Inflammatory macrophage treated with lipopolysaccharide for 4 hours (primary cell): ENCODE measurements around the gene COPZ2.
"Not testable (repeated sequence)": the region's sequence is repeated elsewhere in the genome, so short reads cannot be mapped to it uniquely, and the experiment has no call there.

Experiments used
- DNase-seq: peaks from one replicate; pipeline ENCODE4 v3.0.0-alpha.2; 2020

Gene COPZ2

GRCh38 chr17:48055531-48056245 is 18.1 kb upstream of the COPZ2 start:
- peak; percentile 89 for DNase-seq

GRCh38 chr17:48054238-48055185 is 16.9 kb upstream of the COPZ2 start:
- DNase-seq: no peak

GRCh38 chr17:48053758-48054237 is 16.2 kb upstream of the COPZ2 start:
- no peak for DNase-seq

GRCh38 chr17:48052956-48053757 is 15.6 kb upstream of the COPZ2 start:
- no peak for DNase-seq

GRCh38 chr17:48051706-48052486 is 14.3 kb upstream of the COPZ2 start:
- DNase-seq: no peak

- no peak for DNase-seq
Measured at GRCh38 chr17:48051283-48051682, 13.7 kb upstream of the COPZ2 start.

- DNase-seq: peak; percentile 93
Measured at GRCh38 chr17:48048384-48049126, 11.0 kb upstream of the COPZ2 start.

- peak; percentile 100 for DNase-seq
Measured at GRCh38 chr17:48047741-48048383, 10.3 kb upstream of the COPZ2 start, which contains the start of gene NFE2L1. NFE2L1 (plus strand) TSS chr17:48048359; CDS start chr17:48051119, 2,760 bp downstream.

GRCh38 chr17:48047113-48047740 is 9.6 kb upstream of the COPZ2 start:
- DNase-seq: no peak

- no peak for DNase-seq
Measured at GRCh38 chr17:48046296-48046695, 8.7 kb upstream of the COPZ2 start.

- DNase-seq: no peak
Measured at GRCh38 chr17:48045316-48046001, 7.9 kb upstream of the COPZ2 start.

- DNase-seq: no peak
Measured at GRCh38 chr17:48044851-48045250, 7.3 kb upstream of the COPZ2 start.

- DNase-seq: no peak
Measured at GRCh38 chr17:48043176-48043575, 5.6 kb upstream of the COPZ2 start.

- DNase-seq: no peak
Measured at GRCh38 chr17:48038687-48039086, 1.1 kb upstream of the COPZ2 start.

- DNase-seq: no peak
Measured at GRCh38 chr17:48037838-48038323, 284 bp upstream of the COPZ2 start.

- DNase-seq: no peak
Measured at GRCh38 chr17:48036693-48037035, 933 bp downstream of the COPZ2 start.

GRCh38 chr17:48034734-48035133 is 2.9 kb downstream of the COPZ2 start:
- DNase-seq: not testable (repeated sequence)

- no peak for DNase-seq
Measured at GRCh38 chr17:48031966-48032365, 5.6 kb downstream of the COPZ2 start.

GRCh38 chr17:48030531-48030930 is 7.1 kb downstream of the COPZ2 start:
- no peak for DNase-seq

- DNase-seq: no peak
Measured at GRCh38 chr17:48028736-48029135, 8.9 kb downstream of the COPZ2 start.
